ENCODE results near the gene B3GNT8.

- TF ChIP-seq CTCF (IDR thresholded peaks at IDR 0.05) (no peak), POLR2A (IDR thresholded peaks at IDR 0.05) (no peak)
Observed at GRCh38 chr19:41401483-41401882, 25.7 kb downstream of the B3GNT8 start.
